ENCODE data around the gene PPP1R3F.
"Not testable (repeated sequence)": the region's sequence is repeated elsewhere in the genome, so short reads cannot be mapped to it uniquely, and the experiment has no call there.

DNA sequence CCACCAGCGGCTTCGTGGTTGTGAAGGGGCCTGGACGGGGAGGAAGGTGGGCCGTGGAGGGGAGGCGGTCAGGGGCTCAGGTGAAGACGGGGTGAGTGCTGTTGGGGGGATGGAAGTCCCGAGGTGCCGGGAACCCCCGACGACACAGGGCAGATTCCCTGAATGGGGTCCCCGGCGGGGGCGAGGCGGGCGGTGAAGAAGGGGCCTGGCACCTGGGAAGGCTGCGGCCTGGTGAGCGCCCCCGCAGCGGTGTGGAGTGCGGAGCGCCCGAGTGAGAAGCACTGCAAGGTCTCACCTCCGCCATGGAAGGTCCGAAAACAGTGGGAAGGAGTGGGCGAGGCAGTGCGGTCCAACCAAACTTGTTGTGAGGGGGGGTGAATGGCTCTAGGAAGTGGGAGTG, 62.2 kb downstream of the PPP1R3F start:
- TF ChIP-seq, protein P1, sequence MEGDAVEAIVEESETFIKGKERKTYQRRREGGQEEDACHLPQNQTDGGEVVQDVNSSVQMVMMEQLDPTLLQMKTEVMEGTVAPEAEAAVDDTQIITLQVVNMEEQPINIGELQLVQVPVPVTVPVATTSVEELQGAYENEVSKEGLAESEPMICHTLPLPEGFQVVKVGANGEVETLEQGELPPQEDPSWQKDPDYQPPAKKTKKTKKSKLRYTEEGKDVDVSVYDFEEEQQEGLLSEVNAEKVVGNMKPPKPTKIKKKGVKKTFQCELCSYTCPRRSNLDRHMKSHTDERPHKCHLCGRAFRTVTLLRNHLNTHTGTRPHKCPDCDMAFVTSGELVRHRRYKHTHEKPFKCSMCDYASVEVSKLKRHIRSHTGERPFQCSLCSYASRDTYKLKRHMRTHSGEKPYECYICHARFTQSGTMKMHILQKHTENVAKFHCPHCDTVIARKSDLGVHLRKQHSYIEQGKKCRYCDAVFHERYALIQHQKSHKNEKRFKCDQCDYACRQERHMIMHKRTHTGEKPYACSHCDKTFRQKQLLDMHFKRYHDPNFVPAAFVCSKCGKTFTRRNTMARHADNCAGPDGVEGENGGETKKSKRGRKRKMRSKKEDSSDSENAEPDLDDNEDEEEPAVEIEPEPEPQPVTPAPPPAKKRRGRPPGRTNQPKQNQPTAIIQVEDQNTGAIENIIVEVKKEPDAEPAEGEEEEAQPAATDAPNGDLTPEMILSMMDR (IDR thresholded peaks at IDR 0.05; ENCODE audit: poor library complexity): not testable (repeated sequence)
- TF ChIP-seq EZH2phosphoT487 (IDR thresholded peaks at IDR 0.05; ENCODE audit: low read depth, severe bottlenecking, unreplicated experiment); EZH2 (IDR thresholded peaks at IDR 0.05; ENCODE audit: borderline replicate concordance): not testable (repeated sequence)
